Activated CD8-positive, alpha-beta memory T cell treated with anti-CD3 and anti-CD28 coated beads, Interleukin-2, amount 50 U/mL, for 1 hour (primary cell): ENCODE results near the gene RPS3.
"Not testable (repeated sequence)": the region's sequence is repeated elsewhere in the genome, so short reads cannot be mapped to it uniquely, and the experiment has no call there.

ENCODE experiments used
- DNase-seq: peaks from one replicate; pipeline ENCODE4 v3.0.0-alpha.2; 2020; ENCODE audit errors: extremely low read depth

Gene RPS3

GRCh38 chr11:75380245-75380644 is 19.1 kb upstream of the RPS3 start:
- DNase-seq = no peak

- DNase-seq = no peak
Measured at GRCh38 chr11:75380716-75381420, 18.4 kb upstream of the RPS3 start.

GRCh38 chr11:75383246-75383645 is 16.1 kb upstream of the RPS3 start:
- DNase-seq = no peak

- peak; percentile 30 for DNase-seq
Measured at GRCh38 chr11:75384438-75385080, 14.8 kb upstream of the RPS3 start.

- DNase-seq = no peak
Measured at GRCh38 chr11:75386942-75387630, 12.2 kb upstream of the RPS3 start.

- DNase-seq = no peak
Measured at GRCh38 chr11:75387736-75388294, 11.5 kb upstream of the RPS3 start.

- no peak for DNase-seq
Measured at GRCh38 chr11:75388386-75389275, 10.7 kb upstream of the RPS3 start.

- DNase-seq = no peak
Measured at GRCh38 chr11:75389276-75389605, 10.1 kb upstream of the RPS3 start.

GRCh38 chr11:75389925-75390324 is 9.4 kb upstream of the RPS3 start:
- no peak for DNase-seq

GRCh38 chr11:75394085-75394840 is 5.1 kb upstream of the RPS3 start:
- no peak for DNase-seq

- no peak for DNase-seq
Measured at GRCh38 chr11:75398906-75399305, 412 bp upstream of the RPS3 start.

GRCh38 chr11:75400146-75400865 is 988 bp downstream of the RPS3 start:
- DNase-seq = no peak

GRCh38 chr11:75402002-75402773 is 2.9 kb downstream of the RPS3 start:
- DNase-seq = no peak

GRCh38 chr11:75403037-75403436 is 3.7 kb downstream of the RPS3 start:
- DNase-seq = no peak

- no peak for DNase-seq
Measured at GRCh38 chr11:75403983-75404658, 4.8 kb downstream of the RPS3 start.

GRCh38 chr11:75406338-75406777 is 7.0 kb downstream of the RPS3 start:
- DNase-seq = no peak

GRCh38 chr11:75408957-75409219 is 9.6 kb downstream of the RPS3 start:
- DNase-seq = no peak

- not testable (repeated sequence) for DNase-seq
Measured at GRCh38 chr11:75409971-75410370, 10.7 kb downstream of the RPS3 start.

- DNase-seq = not testable (repeated sequence)
Measured at GRCh38 chr11:75413146-75413545, 13.8 kb downstream of the RPS3 start.
